Raji (cell line): Measurements from ENCODE around the gene IRF2.

Experiments
- POLR2A ChIP-seq: IDR thresholded peaks from 2 replicates; pipeline ENCODE4 v1.6.1; 2011; ENCODE audit warnings: low read depth, low read length, control low read depth; ENCODE audit not compliant: insufficient read depth

The IRF2 gene

GRCh38 chr4:184447664-184448063 lies 26.7 kb downstream of the IRF2 start:
- TF ChIP-seq POLR2A: no peak

DNA sequence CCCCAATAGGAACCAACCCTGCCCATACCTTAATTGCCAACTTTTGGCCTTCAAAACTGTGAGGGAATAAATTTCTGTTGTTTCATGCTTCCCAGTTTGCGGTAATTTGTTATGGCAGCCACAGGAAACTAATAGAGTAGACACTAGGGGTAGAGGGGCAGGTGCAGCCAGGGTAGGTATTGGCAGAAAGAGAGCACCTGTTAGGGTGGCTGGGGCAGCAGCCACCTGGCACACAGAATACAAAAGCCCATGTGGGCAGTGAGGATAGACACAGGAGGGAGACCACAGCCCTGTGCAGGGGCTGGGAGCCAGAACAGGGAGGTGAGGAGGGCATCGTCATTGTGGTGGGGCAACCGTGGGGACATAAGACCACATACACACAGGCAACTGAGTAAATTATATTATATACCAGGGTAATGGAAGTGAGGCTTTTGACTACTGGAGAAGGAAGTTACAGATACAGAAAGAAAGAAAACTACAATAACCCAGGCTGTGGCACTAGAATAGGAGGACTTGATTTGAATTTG lies 28.2 kb downstream of the IRF2 start:
- no peak for TF ChIP-seq POLR2A

GRCh38 chr4:184444953-184445309 lies 29.4 kb downstream of the IRF2 start:
- no peak for TF ChIP-seq POLR2A

- no peak for TF ChIP-seq POLR2A
Observed at GRCh38 chr4:184444215-184444952, 30.0 kb downstream of the IRF2 start.

GRCh38 chr4:184443318-184443717 lies 31.0 kb downstream of the IRF2 start:
- no peak for TF ChIP-seq POLR2A

GRCh38 chr4:184442314-184442635 lies 32.1 kb downstream of the IRF2 start:
- no peak for TF ChIP-seq POLR2A

DNA sequence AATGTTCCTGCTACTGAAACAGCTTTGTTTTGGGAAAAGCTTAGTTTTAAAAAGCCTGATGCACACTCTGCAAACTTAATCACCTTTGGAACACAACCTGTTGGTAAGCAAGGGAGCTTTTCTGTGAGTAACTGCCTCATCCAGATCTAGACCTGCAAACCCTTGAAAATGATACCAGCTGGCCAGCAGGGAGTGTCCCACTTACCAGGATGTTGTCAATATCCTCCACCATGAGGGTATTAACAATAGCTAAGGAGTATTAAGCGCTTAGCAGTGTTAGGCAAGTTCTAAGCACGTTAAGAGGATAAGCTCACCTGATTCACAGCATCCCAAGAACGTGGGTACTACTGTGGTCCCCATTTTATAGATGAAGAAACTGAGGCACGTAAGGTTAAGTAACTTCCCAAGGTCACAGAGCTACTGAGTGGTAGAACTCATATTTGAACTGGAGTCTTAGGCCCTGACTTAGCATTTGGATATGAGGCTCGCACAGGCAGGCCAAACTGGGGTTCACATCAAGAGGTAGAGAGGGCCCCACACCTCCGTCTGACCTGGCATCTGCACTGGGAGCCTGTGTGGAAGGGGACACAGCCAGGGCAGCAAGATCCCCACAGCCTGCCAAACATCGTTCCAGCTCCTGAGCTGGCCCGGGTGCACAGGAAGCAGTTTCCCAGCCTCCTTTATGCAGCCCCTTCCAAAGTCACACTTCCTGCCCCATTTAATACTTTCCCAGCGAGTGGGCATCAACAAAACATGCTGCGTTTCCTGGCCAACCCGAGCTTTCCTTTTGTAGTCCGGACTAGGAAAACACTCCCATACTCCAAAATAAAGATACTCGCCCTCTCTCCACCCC lies 32.7 kb downstream of the IRF2 start:
- TF ChIP-seq POLR2A: no peak

GRCh38 chr4:184440595-184441358 lies 33.6 kb downstream of the IRF2 start:
- TF ChIP-seq POLR2A: no peak

DNA sequence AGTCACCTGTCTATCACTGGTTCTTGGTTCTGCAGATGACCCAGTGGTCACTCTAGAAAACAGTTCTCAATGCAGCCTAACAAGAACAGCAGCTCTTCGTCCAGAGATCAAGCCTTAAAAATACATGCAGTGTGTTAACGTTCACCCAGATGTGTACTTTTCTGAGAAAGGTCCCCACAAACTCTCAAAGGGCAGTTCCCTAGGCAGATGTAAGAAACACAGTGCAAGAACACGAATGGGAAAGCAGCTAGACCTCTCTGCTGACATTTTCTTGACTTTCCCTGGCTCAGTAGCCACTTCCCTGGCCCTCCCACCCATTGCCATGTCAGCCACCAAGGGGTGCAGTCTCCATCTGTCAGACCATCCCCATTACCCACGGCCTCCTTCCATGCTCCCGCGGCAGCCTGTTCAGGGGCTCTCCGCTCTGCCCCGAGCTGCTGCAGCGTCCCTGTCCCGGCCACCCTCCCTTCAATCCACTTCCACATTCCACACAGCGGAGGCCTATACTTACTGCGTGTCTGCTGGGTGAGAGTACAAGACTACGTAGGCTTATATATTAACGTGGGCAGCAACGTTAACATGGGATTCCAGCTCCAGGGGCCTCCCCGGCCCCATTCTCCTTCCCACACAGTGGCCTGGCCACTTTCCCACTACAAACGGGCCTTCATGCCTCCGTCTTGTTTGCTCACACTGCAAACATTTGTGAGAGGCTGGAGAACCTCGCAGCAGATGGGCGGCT lies 34.3 kb downstream of the IRF2 start:
- no peak for TF ChIP-seq POLR2A

DNA sequence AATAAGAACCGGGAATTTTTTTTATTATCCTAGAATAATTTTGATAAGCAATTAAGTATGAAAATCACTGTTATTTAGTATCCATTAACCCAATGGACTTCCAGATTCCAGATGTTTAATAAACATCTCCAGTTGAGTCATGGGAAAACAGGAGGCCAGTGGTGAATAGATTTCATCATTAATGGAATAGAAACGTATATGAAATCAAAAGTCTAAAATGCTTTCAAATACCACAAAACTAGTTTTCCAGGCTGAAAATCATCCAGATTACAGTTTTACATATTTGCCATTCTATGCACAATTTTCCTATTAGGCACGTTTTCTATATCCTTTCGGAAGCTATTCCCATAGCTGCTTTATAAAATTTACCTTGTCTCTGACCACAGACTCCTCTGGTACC lies 35.0 kb downstream of the IRF2 start:
- TF ChIP-seq POLR2A: no peak

DNA sequence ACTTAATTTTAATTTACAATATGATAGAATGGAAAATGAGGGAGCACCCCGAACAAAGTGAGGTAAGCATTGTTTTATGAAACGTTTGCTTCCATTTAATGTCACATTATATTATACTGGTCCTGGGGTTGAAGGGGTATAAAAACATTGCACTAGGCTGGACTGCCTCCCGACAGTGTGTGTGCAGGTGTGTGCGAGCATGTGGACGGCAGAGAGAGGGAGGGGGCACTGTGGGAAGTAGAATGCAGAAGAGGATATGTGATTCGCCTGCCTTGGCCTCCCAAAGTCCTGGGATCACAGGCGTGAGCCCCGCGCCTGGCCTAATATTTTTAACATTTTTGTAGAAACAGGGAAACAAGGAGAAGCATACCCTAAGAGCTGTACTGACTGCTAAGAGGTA lies 36.0 kb downstream of the IRF2 start:
- no peak for TF ChIP-seq POLR2A

DNA sequence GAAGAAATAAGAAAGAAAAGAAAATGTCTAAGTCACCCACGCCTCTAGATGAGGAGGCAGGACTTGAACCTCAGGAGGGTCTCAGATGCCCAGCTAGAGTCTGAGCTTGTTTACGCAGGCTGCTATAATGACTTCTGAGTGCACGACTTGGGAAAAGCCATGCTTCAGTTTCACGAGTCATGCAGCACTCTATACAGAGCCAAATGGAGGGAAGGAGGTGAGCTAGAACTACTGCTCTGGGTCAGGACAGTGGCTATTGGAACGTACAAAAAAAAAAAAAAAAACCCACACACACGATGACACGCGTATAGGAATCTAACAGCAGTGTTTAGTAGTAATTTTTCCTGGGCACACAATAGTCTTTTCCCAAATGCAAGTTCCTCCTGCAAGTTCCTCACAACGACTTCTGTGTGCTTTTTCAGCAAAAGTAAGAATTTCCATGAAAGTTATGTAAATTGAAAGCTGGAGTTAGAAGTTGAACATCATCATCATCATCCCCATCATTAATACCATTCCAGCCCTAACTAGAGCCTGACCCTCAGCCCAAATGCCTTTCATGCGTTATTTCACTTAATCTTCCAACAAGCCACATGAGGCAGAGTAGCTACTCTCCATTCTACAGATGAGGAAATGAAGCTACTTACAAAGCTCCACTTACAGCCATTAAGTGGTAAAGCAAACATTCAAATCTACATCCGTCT lies 36.6 kb downstream of the IRF2 start:
- TF ChIP-seq POLR2A: no peak

GRCh38 chr4:184434501-184435066 lies 39.8 kb downstream of the IRF2 start:
- TF ChIP-seq POLR2A: no peak

DNA sequence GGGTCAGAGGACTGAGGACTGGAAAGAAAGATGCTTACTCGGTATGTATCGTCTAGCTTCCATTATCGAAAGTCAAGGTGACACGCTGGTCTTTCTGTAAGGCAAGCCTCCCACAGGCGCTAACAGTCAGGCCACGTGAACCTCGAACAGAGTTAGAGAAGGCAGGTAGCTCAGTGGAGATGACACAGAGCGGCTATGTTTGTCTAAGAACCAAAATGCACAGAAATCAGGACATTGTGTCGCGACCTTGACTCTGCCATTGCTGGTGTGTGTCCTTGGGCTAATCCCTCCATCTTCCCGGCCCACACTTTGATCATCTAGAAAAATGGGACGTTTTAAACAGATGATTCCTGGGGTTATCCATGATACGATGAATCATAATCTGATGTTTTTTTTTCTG lies 40.3 kb downstream of the IRF2 start:
- TF ChIP-seq POLR2A: no peak
